DOHH2 (cell line): ENCODE data around the gene ZNF141.
A peak's percentile ranks its signal among the peaks of the same experiment; 100 is the strongest.

Experiments
- H3F3A ChIP-seq: fragments of 200-600 bp; sonication (generic), shearing (Covaris generic); 2 replicates; pipeline ENCODE4 v1.6.0; 2016; ENCODE audit warnings: antibody characterized with exemption, mild to moderate bottlenecking; ENCODE audit not compliant: control insufficient read depth, insufficient read depth
- H3K27ac ChIP-seq: fragments of 200-600 bp; sonication (generic); 2 replicates; pipeline ENCODE4 v1.5.1; 2014; ENCODE audit warnings: low read depth, mild to moderate bottlenecking, low read length, moderate library complexity
- H3K27me3 ChIP-seq: fragments of 200-600 bp; sonication (generic); 2 replicates; pipeline ENCODE4 v1.6.1; 2014; ENCODE audit warnings: mild to moderate bottlenecking, low read length, mixed read lengths; ENCODE audit not compliant: control insufficient read depth
- H3K36me3 ChIP-seq: fragments of 200-600 bp; sonication (generic); 2 replicates; pipeline ENCODE4 v1.6.1; 2014; ENCODE audit warnings: mild to moderate bottlenecking, low read length, moderate library complexity, mixed read lengths; ENCODE audit not compliant: control insufficient read depth
- H3K4me1 ChIP-seq: fragments of 200-600 bp; sonication (generic); 2 replicates; pipeline ENCODE4 v1.6.1; 2014; ENCODE audit warnings: mild to moderate bottlenecking, low read length, mixed read lengths; ENCODE audit not compliant: control insufficient read depth
- H3K4me2 ChIP-seq: fragments of 200-600 bp; sonication (generic); 2 replicates; pipeline ENCODE4 v1.6.0; 2014; ENCODE audit warnings: mild to moderate bottlenecking, low read length, moderate library complexity
- H3K4me3 ChIP-seq: fragments of 200-600 bp; sonication (generic); 2 replicates; pipeline ENCODE4 v1.5.1; 2014; ENCODE audit warnings: mild to moderate bottlenecking, low read length, mixed read lengths
- H3K79me2 ChIP-seq: fragments of 200-600 bp; sonication (generic); 2 replicates; pipeline ENCODE4 v1.6.1; 2014; ENCODE audit warnings: mild to moderate bottlenecking, low read length, mixed read lengths; ENCODE audit not compliant: control insufficient read depth
- H3K9me2 ChIP-seq: fragments of 200-600 bp; sonication (generic); replicated peaks from 2 replicates; pipeline ENCODE4 v1.6.1; 2014; ENCODE audit warnings: mild to moderate bottlenecking, low read length, mixed read lengths; ENCODE audit not compliant: control insufficient read depth
- H3K9me3 ChIP-seq: fragments of 200-600 bp; sonication (generic); 2 replicates; pipeline ENCODE4 v1.6.1; 2014; ENCODE audit warnings: antibody characterized with exemption, low read length, mixed read lengths; ENCODE audit not compliant: control insufficient read depth, insufficient read depth
- H4K20me1 ChIP-seq: fragments of 200-600 bp; sonication (generic); 2 replicates; pipeline ENCODE4 v1.6.0; 2014; ENCODE audit warnings: low read depth, mild to moderate bottlenecking, antibody characterized with exemption, low read length, moderate library complexity; ENCODE audit not compliant: control insufficient read depth, insufficient read depth
- CTCF ChIP-seq: fragments of 200-600 bp; sonication (generic); IDR thresholded peaks from one replicate; pipeline ENCODE4 v1.5.1; 2014; ENCODE audit warnings: antibody characterized with exemption, mild to moderate bottlenecking, low read depth, low read length; ENCODE audit not compliant: poor library complexity, severe bottlenecking
- EZH2phosphoT487 ChIP-seq: fragments of 200-600 bp; sonication (generic); IDR thresholded peaks from 2 replicates; pipeline ENCODE4 v1.6.1; 2017; ENCODE audit warnings: borderline replicate concordance, mild to moderate bottlenecking, antibody characterized with exemption, low read length, moderate library complexity, mixed read lengths

ZNF141 gene

GRCh38 chr4:337932-338758 lies 531 bp downstream of the ZNF141 start:
- Histone ChIP-seq H3K36me3 (peaks cover 47% of the 10 kb centered on the region), H3K9me2 (no peaks in the 10 kb centered on the region), H3K4me2 (peak overlapping the region; percentile 84), H3K4me3 (peak overlapping the region; percentile 84), H3K79me2 (peaks cover 54% of the 10 kb centered on the region), H3K4me1 (peaks cover 17% of the 10 kb centered on the region), H3K27me3 (no peaks in the 10 kb centered on the region), H3K9me3 (peaks cover 60% of the 10 kb centered on the region), H3K27ac (peak overlapping the region; percentile 41), H4K20me1 (no peaks in the 10 kb centered on the region), H3F3A (no peaks in the 10 kb centered on the region)
- TF ChIP-seq CTCF = no peak
- no peak for TF ChIP-seq EZH2phosphoT487

GRCh38 chr4:338759-339097 lies 1.1 kb downstream of the ZNF141 start:
- peaks cover 17% of the 10 kb centered on the region for H3K4me1 ChIP-seq
- H3K4me2 ChIP-seq = peak overlapping the region; percentile 84

GRCh38 chr4:340011-340410 lies 2.4 kb downstream of the ZNF141 start:
- H3K79me2 ChIP-seq = peaks cover 55% of the 10 kb centered on the region
- no peaks in the 10 kb centered on the region for H4K20me1 ChIP-seq
- H3K27ac ChIP-seq = no peak overlapping the region
- no peak overlapping the region for H3K4me3 ChIP-seq
- H3K36me3 ChIP-seq = peaks cover 62% of the 10 kb centered on the region
- no peaks in the 10 kb centered on the region for H3F3A ChIP-seq
- H3K4me2 ChIP-seq = no peak overlapping the region
- no peaks in the 10 kb centered on the region for H3K27me3 ChIP-seq
- H3K9me3 ChIP-seq = peaks cover 60% of the 10 kb centered on the region
- peaks cover 17% of the 10 kb centered on the region for H3K4me1 ChIP-seq
- TF ChIP-seq CTCF = peak; percentile 26
- TF ChIP-seq EZH2phosphoT487 = no peak
- H3K9me2 ChIP-seq = no peaks in the 10 kb centered on the region

More at GRCh38 chr4:338759-339097, 1.1 kb downstream of the ZNF141 start:
- Histone ChIP-seq H4K20me1 (no peaks in the 10 kb centered on the region), H3K27ac (no peak overlapping the region), H3K27me3 (no peaks in the 10 kb centered on the region), H3K79me2 (peaks cover 55% of the 10 kb centered on the region), H3F3A (no peaks in the 10 kb centered on the region), H3K36me3 (peaks cover 50% of the 10 kb centered on the region), H3K9me3 (peaks cover 62% of the 10 kb centered on the region), H3K9me2 (no peaks in the 10 kb centered on the region), H3K4me3 (peak overlapping the region; percentile 84)
- no peak for TF ChIP-seq EZH2phosphoT487
- no peak for TF ChIP-seq CTCF
